Measurements from ENCODE around the gene CTNND2. TPM values are rescaled to one million over a fixed set of nuclear protein-coding genes. Genes with fewer than 3 reads are reported as not detected.

Gene CTNND2
- total RNA-seq, 1 experiment from 2014 or later = not detected

DNA sequence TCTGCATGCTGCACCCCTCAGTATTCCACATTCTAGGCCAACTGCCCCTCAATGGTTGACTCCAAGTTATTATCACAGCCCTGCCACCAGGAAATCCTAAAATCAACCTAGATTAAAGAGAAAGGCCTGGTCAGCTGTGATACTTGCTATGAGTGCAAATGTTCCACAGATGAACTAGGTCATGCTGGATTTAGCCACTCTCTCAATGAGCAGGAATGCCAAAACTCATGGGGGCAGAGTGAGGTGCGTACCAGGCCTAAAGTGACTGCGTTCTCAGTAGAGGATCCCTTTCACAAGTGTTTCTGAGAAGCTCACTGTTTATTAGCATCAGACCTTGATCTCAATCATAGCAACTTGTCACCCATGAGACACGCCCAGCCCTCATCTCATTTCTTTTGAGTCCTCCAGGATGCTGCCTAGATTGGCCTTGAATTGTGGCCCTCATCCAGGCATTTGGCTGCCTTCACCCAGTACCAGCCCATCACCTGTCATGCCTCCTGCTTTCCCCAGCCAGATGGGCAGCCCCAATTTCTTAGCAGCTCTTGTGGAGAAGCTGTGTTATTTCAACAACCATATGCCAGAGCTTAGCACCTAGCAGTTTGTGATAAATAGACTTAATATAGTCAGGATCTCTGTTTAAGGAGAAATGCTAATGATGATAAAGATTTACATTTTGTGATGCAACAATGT lies 383.9 kb downstream of the CTNND2 start:
- Mint-ChIP-seq H3K27me3 (ENCODE audit: insufficient read depth, unreplicated experiment) (peaks cover 22% of the 10 kb centered on the region), H3K4me3 (ENCODE audit: unreplicated experiment) (no peak overlapping the region)
- intact Hi-C loops (cut with micrococcal nuclease) = no loop called here

GRCh38 chr5:11519236-11519635 lies 385.0 kb downstream of the CTNND2 start:
- ChIA-PET POLR2A (no interaction called here), CTCF (interaction anchor here (0.6 kb wide), 1 partner anchor 1801 kb away, joined by 3 read pairs; no protein-coding TSS in a partner anchor)
- H3K4me3 Mint-ChIP-seq (ENCODE audit: unreplicated experiment) = no peak overlapping the region
- TF ChIP-seq CTCF (IDR thresholded peaks at IDR 0.05; ENCODE audit: unreplicated experiment) = no peak
- H3K27ac Mint-ChIP-seq (ENCODE audit: low read depth, unreplicated experiment) = no peak overlapping the region
- no peaks in the 10 kb centered on the region for H3K36me3 Mint-ChIP-seq (ENCODE audit: insufficient read depth, unreplicated experiment)
- no peak for DNase-seq (ENCODE audit: unreplicated experiment)
- H3K9me3 Mint-ChIP-seq (ENCODE audit: unreplicated experiment) = no peaks in the 10 kb centered on the region
- H3K27me3 Mint-ChIP-seq (ENCODE audit: insufficient read depth, unreplicated experiment) = peaks cover 10% of the 10 kb centered on the region
- intact Hi-C loops (cut with micrococcal nuclease) = no loop called here
- no TSS peak for BruUV-seq (replicated peaks)
- no peaks in the 10 kb centered on the region for H3K4me1 Mint-ChIP-seq (ENCODE audit: insufficient read depth, unreplicated experiment)

More for the DNA sequence above, 383.9 kb downstream of the CTNND2 start:
- Mint-ChIP-seq H3K27ac (ENCODE audit: low read depth, unreplicated experiment) (no peak overlapping the region), H3K4me1 (ENCODE audit: insufficient read depth, unreplicated experiment) (no peaks in the 10 kb centered on the region), H3K36me3 (ENCODE audit: insufficient read depth, unreplicated experiment) (no peaks in the 10 kb centered on the region), H3K9me3 (ENCODE audit: unreplicated experiment) (no peaks in the 10 kb centered on the region)
- ChIA-PET CTCF (interaction anchor here (1.4 kb wide), 1 partner anchor 17 kb away, joined by 3 read pairs; no protein-coding TSS in a partner anchor), POLR2A (no interaction called here)
- BruUV-seq (replicated peaks) = no TSS peak
- DNase-seq (ENCODE audit: unreplicated experiment) = no peak
- no peak for TF ChIP-seq CTCF (IDR thresholded peaks at IDR 0.05; ENCODE audit: unreplicated experiment)

DNA sequence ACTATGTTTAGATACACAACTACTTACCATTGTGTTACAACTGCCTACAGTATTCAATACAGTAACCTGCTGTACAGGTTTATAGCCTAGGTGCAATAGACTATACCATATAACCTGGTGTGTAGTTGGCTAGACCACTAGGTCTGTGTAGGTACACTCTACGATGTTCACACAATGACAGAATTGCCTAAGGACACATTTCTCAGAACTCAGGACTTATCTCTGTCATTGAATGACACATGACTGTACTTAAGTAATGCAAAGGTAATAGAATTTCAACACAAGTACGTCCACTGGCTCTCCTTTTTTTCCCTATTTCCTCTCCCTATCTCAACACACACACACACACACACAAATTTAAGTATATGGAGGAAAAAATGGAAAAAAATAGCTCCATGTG lies 385.6 kb downstream of the CTNND2 start:
- no peak overlapping the region for H3K4me3 Mint-ChIP-seq (ENCODE audit: unreplicated experiment)
- no peaks in the 10 kb centered on the region for H3K4me1 Mint-ChIP-seq (ENCODE audit: insufficient read depth, unreplicated experiment)
- intact Hi-C loops (cut with micrococcal nuclease) = no loop called here
- H3K9me3 Mint-ChIP-seq (ENCODE audit: unreplicated experiment) = no peaks in the 10 kb centered on the region
- no TSS peak for BruUV-seq (replicated peaks)
- POLR2A ChIA-PET = no interaction called here
- no peaks in the 10 kb centered on the region for H3K36me3 Mint-ChIP-seq (ENCODE audit: insufficient read depth, unreplicated experiment)
- no peak overlapping the region for H3K27ac Mint-ChIP-seq (ENCODE audit: low read depth, unreplicated experiment)
- CTCF ChIA-PET = interaction anchor here (0.6 kb wide), 2 partner anchors 109 to 1801 kb away, joined by 3 read pairs; no protein-coding TSS in a partner anchor
- no peak for DNase-seq (ENCODE audit: unreplicated experiment)
- no peak for TF ChIP-seq CTCF (IDR thresholded peaks at IDR 0.05; ENCODE audit: unreplicated experiment)
- peaks cover 5% of the 10 kb centered on the region for H3K27me3 Mint-ChIP-seq (ENCODE audit: insufficient read depth, unreplicated experiment)

DNA sequence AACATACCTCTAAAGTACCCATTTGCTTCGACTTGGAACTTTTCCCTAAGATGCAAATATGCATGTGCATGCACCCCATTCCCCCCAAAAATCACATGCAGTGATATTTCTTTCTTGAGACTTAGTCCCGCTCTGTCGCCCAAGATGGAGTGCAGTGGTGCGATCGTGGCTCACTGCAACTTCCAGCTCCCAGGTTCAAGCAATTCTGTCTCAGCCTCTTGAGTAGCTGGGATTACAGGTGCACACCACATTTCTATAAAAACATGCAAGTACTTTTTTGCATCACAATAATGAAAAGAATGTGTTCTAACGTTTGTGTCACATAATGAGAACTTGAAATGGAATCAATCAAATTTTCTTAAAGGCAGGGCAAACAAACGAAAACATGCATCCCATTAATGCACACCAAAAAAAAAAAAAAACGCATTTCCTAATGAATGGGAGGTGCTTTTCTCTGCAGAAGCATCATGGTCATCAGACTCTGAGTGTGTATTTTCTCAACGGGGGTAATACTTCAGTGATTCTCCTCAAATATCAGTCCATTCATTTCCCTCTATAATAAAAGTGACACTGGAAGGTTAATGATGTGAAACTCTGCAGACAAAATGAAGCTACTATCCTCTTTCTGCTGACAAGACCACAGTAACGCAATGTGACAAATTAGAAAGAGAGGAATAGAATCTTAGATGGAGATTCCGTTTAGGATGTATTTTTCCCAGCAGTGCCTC lies 389.4 kb downstream of the CTNND2 start:
- no peak overlapping the region for H3K27ac Mint-ChIP-seq (ENCODE audit: low read depth, unreplicated experiment)
- ChIA-PET CTCF (interaction anchor here (0.6 to 1.0 kb wide), 3 partner anchors 9 to 250 kb away, joined by 3 to 4 read pairs (median 3); no protein-coding TSS in a partner anchor), POLR2A (interaction anchor here (0.6 kb wide), 1 partner anchor 35 kb away, joined by 3 read pairs; no protein-coding TSS in a partner anchor)
- TF ChIP-seq CTCF (IDR thresholded peaks at IDR 0.05; ENCODE audit: unreplicated experiment) = no peak
- no peaks in the 10 kb centered on the region for H3K27me3 Mint-ChIP-seq (ENCODE audit: insufficient read depth, unreplicated experiment)
- no peaks in the 10 kb centered on the region for H3K9me3 Mint-ChIP-seq (ENCODE audit: unreplicated experiment)
- DNase-seq (ENCODE audit: unreplicated experiment) = no peak
- no peaks in the 10 kb centered on the region for H3K36me3 Mint-ChIP-seq (ENCODE audit: insufficient read depth, unreplicated experiment)
- no peak overlapping the region for H3K4me3 Mint-ChIP-seq (ENCODE audit: unreplicated experiment)
- H3K4me1 Mint-ChIP-seq (ENCODE audit: insufficient read depth, unreplicated experiment) = no peaks in the 10 kb centered on the region
- intact Hi-C loops (cut with micrococcal nuclease) = no loop called here
- no TSS peak for BruUV-seq (replicated peaks)

All from MCF 10A (cell line).